HepG2 (cell line): ENCODE measurements around the gene NAA11. TPM values are rescaled to one million over a fixed set of nuclear protein-coding genes. Genes with fewer than 3 reads are reported as not detected.

Experiments used
- ATAC-seq: fragments of 200-7000 bp; cut with Tn5 transposase; 3 replicates; pipeline ENCODE4 v1.9.1; 2020; ENCODE audit warnings: mild to moderate bottlenecking, moderate library complexity
- BruUV-seq: library from RNA; stranded (reverse); fragments of 400-500 nt; replicated peaks from 2 replicates; lab custom pipeline; 2021; lab: Mats Ljungman, UMichigan
- CTCF ChIA-PET: fragments of 300-600 bp; formaldehyde crosslinking; extraction: SDS; loops from one replicate; lab custom pipeline; 2021; ENCODE audit warnings: low total read pairs, inconsistent platforms, low intra/inter-chr PET ratio; lab: Yijun Ruan, JAX
- POLR2A ChIA-PET: fragments of 350-600 bp; sonication (Branson Sonifier 250); formaldehyde crosslinking; loops from one replicate; lab custom pipeline; 2020; ENCODE audit warnings: antibody characterized with exemption, inconsistent platforms; lab: Yijun Ruan, JAX
- DNase-seq: peaks from one replicate; pipeline ENCODE4 v3.0.0-alpha.2; 2015; ENCODE audit warnings: low spot score
- FAIRE-seq: peaks from 3 replicates; lab custom pipeline; 2011; peaks lifted over from hg19 to GRCh38; lab: Jason Lieb, UNC
- H2AFZ ChIP-seq: one replicate; pipeline ENCODE4 v1.6.1; 2011; ENCODE audit warnings: low read length, inconsistent platforms
- H3K27ac ChIP-seq: fragments of 300-600 bp; 3 replicates; pipeline ENCODE4 v1.8.0; 2011; ENCODE audit warnings: mixed run types, mild to moderate bottlenecking, mixed read lengths, low read length, inconsistent platforms; ENCODE audit not compliant: insufficient read depth; ENCODE audit errors: extremely low read length
- H3K27me3 ChIP-seq, 2 experiments: fragments of 200-600 bp in 1 of 2; 2 replicates in 1 of 2; 3 replicates in 1 of 2; pipeline versions ENCODE4 v1.6.0 to v1.8.0; 2011; ENCODE audit warnings: low read length in 2 of 2, mild to moderate bottlenecking in 2 of 2, moderate library complexity in 2 of 2, inconsistent platforms in 1 of 2; ENCODE audit not compliant: insufficient read depth in 2 of 2, control insufficient read depth in 1 of 2
- H3K36me3 ChIP-seq, 2 experiments: fragments of 200-600 bp in 1 of 2; replicated peaks in 1 of 2; 2 replicates in 1 of 2; 3 replicates in 1 of 2; pipeline versions ENCODE4 v1.5.1 to v1.8.0; 2011; ENCODE audit warnings: low read length in 2 of 2, inconsistent platforms in 1 of 2; ENCODE audit not compliant: insufficient read depth in 2 of 2, control insufficient read depth in 1 of 2
- H3K4me1 ChIP-seq: 2 replicates; pipeline ENCODE4 v1.5.1; 2012; ENCODE audit warnings: low read length, inconsistent platforms; ENCODE audit not compliant: insufficient read depth
- H3K4me2 ChIP-seq: 2 replicates; pipeline ENCODE4 v1.6.0; 2011; ENCODE audit warnings: low read depth, low read length, inconsistent platforms
- H3K4me3 ChIP-seq, 3 experiments: fragments of 200-600 bp in 1 of 3; sonication (generic), shearing (Covaris generic) in 1 of 3; replicated peaks in 1 of 3; 2 replicates each; pipeline ENCODE4 v1.5.1; 2011 to 2016; ENCODE audit warnings: low read length in 3 of 3, inconsistent platforms in 2 of 3, low read depth in 2 of 3, mild to moderate bottlenecking in 2 of 3, control low read depth in 1 of 3, mixed read lengths in 1 of 3; ENCODE audit not compliant: insufficient read depth in 1 of 3
- H3K79me2 ChIP-seq: one replicate; pipeline ENCODE4 v1.6.1; 2011; ENCODE audit warnings: low read length, inconsistent platforms; ENCODE audit not compliant: insufficient read depth
- H3K9ac ChIP-seq: 2 replicates; pipeline ENCODE4 v1.6.0; 2011; ENCODE audit warnings: mild to moderate bottlenecking, low read depth, low read length, inconsistent platforms; ENCODE audit not compliant: insufficient read depth
- H3K9me3 ChIP-seq: 2 replicates; pipeline ENCODE4 v1.5.1; 2012; ENCODE audit warnings: mild to moderate bottlenecking, low read length
- H4K20me1 ChIP-seq: 2 replicates; pipeline ENCODE4 v1.6.0; 2011; ENCODE audit warnings: inconsistent platforms, mild to moderate bottlenecking, low read length, moderate library complexity; ENCODE audit not compliant: insufficient read depth
- CREM ChIP-seq, 2 experiments: sonication (generic) in 1 of 2; formaldehyde crosslinking in 1 of 2; IDR thresholded peaks; 2 replicates each; pipeline versions ENCODE4 v1.4.0 to v1.6.1; 2016 to 2020; ENCODE audit warnings: antibody characterized with exemption in 1 of 2, mild to moderate bottlenecking in 1 of 2, missing genetic modification reagents in 1 of 2
- HNF4G ChIP-seq, 2 experiments: sonication (generic) in 1 of 2; formaldehyde crosslinking in 1 of 2; IDR thresholded peaks; 2 replicates each; pipeline versions ENCODE4 v1.4.0 to v1.6.1; 2011 to 2020; ENCODE audit warnings: borderline replicate concordance in 2 of 2, low read depth in 2 of 2, mild to moderate bottlenecking in 2 of 2, low read length in 1 of 2, missing genetic modification reagents in 1 of 2, moderate library complexity in 1 of 2
- KAT2B ChIP-seq: fragments of 150-350 bp; IDR thresholded peaks from 2 replicates; pipeline ENCODE4 v1.6.1; 2014; ENCODE audit warnings: low read depth, low read length, borderline replicate concordance
- POLR2AphosphoS5 ChIP-seq: IDR thresholded peaks from 2 replicates; pipeline ENCODE4 v1.6.1; 2012; ENCODE audit warnings: low read depth, low read length
- SMYD3 ChIP-seq: sonication (generic); formaldehyde crosslinking; IDR thresholded peaks from 2 replicates; pipeline ENCODE4 v1.8.1; 2023; ENCODE audit warnings: mild to moderate bottlenecking, missing genetic modification reagents
- ZNF768 ChIP-seq: sonication (generic); formaldehyde crosslinking; IDR thresholded peaks from 2 replicates; pipeline ENCODE4 v1.4.0; 2020; ENCODE audit warnings: missing genetic modification reagents
- WGBS: methylation state at CpG from one replicate; pipeline ENCODE4 v1.1.6; 2017; ENCODE audit warnings: low lambda C conversion rate; 5-methylcytosine and 5-hydroxymethylcytosine counted together
- in situ Hi-C: cut with HindIII; loops from 2 replicates; pipeline ENCODE4 v1.10.0; 2017; ENCODE audit warnings: low pct_unique_long_range_greater_than_20kb; ENCODE audit not compliant: extremely low pct_ligation_motif_present
- intact Hi-C: fragments of 100-400 bp; cut with micrococcal nuclease; formaldehyde crosslinking; loops from one replicate; pipeline ENCODE4 v1.10.0; 2022; ENCODE audit not compliant: unreplicated experiment
- polyA plus RNA-seq, 8 experiments: library from polyadenylated mRNA; depleted of rRNA in 3 of 8; stranded (reverse) in 7 of 8; unstranded in 1 of 8; fragments of >200 nt; fragmentation: Illumina TruSeq in 4 of 8; extraction: Trizol in 4 of 8; gene quantifications; 2 replicates each; pipeline versions ENCODE4 v1.2.1 to v1.2.3, GENCODE V29; 2011 to 2016; ENCODE audit warnings: low read depth in 4 of 8, missing spikeins in 1 of 8, mixed read lengths in 1 of 8; ENCODE audit not compliant: insufficient read depth in 1 of 8
- total RNA-seq, 5 experiments: library from RNA; depleted of rRNA; stranded (reverse); fragments of >200 nt; fragmentation: Illumina TruSeq; extraction: Trizol; gene quantifications; 2 replicates each; pipeline ENCODE4 v1.2.3, GENCODE V29; 2016; ENCODE audit warnings: low read depth in 1 of 5
- TF ChIP-seq, protein P1 (sequence below): sonication (generic); formaldehyde crosslinking; IDR thresholded peaks from 2 replicates; pipeline ENCODE4 v1.9.0; 2021; ENCODE audit warnings: missing genetic modification reagents, borderline replicate concordance
- TF ChIP-seq, protein P2 (sequence below): IDR thresholded peaks from 2 replicates; pipeline ENCODE4 v1.6.1; 2016; ENCODE audit warnings: low read depth, missing genetic modification reagents, missing compliant biosample characterization
- TF ChIP-seq, protein P3 (sequence below): sonication (generic); formaldehyde crosslinking; IDR thresholded peaks from 2 replicates; pipeline ENCODE4 v1.4.0; 2020; ENCODE audit warnings: missing genetic modification reagents, borderline replicate concordance
- TF ChIP-seq, protein P4 (sequence below): IDR thresholded peaks from 2 replicates; pipeline ENCODE4 v1.6.1; 2016; ENCODE audit warnings: missing compliant biosample characterization, missing genetic modification reagents, borderline replicate concordance
- TF ChIP-seq, protein P5 (sequence below): sonication (generic); formaldehyde crosslinking; IDR thresholded peaks from 2 replicates; pipeline ENCODE4 v1.8.0; 2022; ENCODE audit warnings: missing genetic modification reagents, mild to moderate bottlenecking, borderline replicate concordance

Gene NAA11
- total and polyA plus RNA-seq, 2 of the 13 experiments (the other 11 are each of a cell fraction or from before 2014, with no cell fraction given), result not detected

DNA sequence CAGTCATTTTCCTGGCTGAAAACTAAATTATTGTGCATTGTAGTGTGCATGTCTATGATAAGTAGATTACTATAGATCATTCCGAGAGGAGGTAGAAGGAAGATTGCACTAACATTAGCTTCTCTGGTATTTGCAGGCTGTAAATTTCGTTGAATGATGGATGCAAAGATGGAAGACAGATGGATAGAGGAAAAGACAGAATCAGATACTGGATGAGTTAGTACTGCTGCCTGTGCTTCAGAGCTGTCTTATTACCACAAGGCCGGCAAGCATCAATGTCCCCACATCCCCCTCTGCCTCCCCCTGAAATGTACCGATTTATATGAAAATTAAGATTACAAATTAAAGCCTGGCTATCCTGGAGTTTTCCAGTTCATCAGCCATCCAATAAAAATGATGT is 17.7 kb downstream of the NAA11 start (continued):
- TF ChIP-seq, protein P1, sequence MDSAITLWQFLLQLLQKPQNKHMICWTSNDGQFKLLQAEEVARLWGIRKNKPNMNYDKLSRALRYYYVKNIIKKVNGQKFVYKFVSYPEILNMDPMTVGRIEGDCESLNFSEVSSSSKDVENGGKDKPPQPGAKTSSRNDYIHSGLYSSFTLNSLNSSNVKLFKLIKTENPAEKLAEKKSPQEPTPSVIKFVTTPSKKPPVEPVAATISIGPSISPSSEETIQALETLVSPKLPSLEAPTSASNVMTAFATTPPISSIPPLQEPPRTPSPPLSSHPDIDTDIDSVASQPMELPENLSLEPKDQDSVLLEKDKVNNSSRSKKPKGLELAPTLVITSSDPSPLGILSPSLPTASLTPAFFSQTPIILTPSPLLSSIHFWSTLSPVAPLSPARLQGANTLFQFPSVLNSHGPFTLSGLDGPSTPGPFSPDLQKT (CRISPR knock-in tag), result no peak
- TF ChIP-seq, protein P2, sequence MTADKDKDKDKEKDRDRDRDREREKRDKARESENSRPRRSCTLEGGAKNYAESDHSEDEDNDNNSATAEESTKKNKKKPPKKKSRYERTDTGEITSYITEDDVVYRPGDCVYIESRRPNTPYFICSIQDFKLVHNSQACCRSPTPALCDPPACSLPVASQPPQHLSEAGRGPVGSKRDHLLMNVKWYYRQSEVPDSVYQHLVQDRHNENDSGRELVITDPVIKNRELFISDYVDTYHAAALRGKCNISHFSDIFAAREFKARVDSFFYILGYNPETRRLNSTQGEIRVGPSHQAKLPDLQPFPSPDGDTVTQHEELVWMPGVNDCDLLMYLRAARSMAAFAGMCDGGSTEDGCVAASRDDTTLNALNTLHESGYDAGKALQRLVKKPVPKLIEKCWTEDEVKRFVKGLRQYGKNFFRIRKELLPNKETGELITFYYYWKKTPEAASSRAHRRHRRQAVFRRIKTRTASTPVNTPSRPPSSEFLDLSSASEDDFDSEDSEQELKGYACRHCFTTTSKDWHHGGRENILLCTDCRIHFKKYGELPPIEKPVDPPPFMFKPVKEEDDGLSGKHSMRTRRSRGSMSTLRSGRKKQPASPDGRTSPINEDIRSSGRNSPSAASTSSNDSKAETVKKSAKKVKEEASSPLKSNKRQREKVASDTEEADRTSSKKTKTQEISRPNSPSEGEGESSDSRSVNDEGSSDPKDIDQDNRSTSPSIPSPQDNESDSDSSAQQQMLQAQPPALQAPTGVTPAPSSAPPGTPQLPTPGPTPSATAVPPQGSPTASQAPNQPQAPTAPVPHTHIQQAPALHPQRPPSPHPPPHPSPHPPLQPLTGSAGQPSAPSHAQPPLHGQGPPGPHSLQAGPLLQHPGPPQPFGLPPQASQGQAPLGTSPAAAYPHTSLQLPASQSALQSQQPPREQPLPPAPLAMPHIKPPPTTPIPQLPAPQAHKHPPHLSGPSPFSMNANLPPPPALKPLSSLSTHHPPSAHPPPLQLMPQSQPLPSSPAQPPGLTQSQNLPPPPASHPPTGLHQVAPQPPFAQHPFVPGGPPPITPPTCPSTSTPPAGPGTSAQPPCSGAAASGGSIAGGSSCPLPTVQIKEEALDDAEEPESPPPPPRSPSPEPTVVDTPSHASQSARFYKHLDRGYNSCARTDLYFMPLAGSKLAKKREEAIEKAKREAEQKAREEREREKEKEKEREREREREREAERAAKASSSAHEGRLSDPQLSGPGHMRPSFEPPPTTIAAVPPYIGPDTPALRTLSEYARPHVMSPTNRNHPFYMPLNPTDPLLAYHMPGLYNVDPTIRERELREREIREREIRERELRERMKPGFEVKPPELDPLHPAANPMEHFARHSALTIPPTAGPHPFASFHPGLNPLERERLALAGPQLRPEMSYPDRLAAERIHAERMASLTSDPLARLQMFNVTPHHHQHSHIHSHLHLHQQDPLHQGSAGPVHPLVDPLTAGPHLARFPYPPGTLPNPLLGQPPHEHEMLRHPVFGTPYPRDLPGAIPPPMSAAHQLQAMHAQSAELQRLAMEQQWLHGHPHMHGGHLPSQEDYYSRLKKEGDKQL (CRISPR knock-in tag), result no peak
- TF ChIP-seq, protein P3, sequence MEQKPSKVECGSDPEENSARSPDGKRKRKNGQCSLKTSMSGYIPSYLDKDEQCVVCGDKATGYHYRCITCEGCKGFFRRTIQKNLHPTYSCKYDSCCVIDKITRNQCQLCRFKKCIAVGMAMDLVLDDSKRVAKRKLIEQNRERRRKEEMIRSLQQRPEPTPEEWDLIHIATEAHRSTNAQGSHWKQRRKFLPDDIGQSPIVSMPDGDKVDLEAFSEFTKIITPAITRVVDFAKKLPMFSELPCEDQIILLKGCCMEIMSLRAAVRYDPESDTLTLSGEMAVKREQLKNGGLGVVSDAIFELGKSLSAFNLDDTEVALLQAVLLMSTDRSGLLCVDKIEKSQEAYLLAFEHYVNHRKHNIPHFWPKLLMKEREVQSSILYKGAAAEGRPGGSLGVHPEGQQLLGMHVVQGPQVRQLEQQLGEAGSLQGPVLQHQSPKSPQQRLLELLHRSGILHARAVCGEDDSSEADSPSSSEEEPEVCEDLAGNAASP (CRISPR knock-in tag), result no peak

DNA sequence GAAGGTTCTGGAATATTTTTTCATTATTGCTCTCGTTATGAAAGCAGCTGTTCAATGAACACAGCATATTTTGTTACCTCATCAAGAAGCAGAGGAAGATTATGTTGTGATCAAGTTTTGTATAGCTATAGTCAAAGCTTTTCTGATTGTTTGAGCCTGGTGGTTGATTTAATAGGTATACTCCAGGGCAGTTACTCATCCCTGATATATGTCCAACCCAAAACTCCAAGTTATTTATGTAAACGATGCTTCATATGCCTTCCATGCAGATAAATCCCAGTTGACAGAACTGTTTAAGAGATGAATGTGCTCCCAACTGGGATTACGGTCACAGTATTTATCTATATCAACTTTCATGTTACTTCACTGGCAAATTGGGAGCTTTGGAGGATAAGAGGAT is 19.1 kb downstream of the NAA11 start:
- no peaks in the 10 kb centered on the region for H3K9me3 ChIP-seq
- no peak overlapping the region for H3K4me2 ChIP-seq
- H3K9ac ChIP-seq, result no peak overlapping the region
- no peaks in the 10 kb centered on the region for H3K4me1 ChIP-seq
- no peak overlapping the region for H3K4me3 ChIP-seq
- H3K27ac ChIP-seq, result no peak overlapping the region
- intact Hi-C loops (no loop called here), in situ Hi-C loops (no loop called here)
- TF ChIP-seq CREM (IDR thresholded peaks at IDR 0.05) (no peak), CREM (CRISPR knock-in tag; IDR thresholded peaks at IDR 0.05) (no peak), KAT2B (no peak), SMYD3 (CRISPR knock-in tag) (no peak), ZNF768 (no peak), HNF4G (IDR thresholded peaks at IDR 0.05; ENCODE audit: borderline replicate concordance, low read depth, low read length) (no peak), HNF4G (CRISPR knock-in tag; IDR thresholded peaks at IDR 0.05; ENCODE audit: borderline replicate concordance, low read depth) (no peak), POLR2AphosphoS5 (no peak)
- TF ChIP-seq, protein P4, sequence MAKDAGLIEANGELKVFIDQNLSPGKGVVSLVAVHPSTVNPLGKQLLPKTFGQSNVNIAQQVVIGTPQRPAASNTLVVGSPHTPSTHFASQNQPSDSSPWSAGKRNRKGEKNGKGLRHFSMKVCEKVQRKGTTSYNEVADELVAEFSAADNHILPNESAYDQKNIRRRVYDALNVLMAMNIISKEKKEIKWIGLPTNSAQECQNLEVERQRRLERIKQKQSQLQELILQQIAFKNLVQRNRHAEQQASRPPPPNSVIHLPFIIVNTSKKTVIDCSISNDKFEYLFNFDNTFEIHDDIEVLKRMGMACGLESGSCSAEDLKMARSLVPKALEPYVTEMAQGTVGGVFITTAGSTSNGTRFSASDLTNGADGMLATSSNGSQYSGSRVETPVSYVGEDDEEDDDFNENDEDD (CRISPR knock-in tag), result no peak
- TF ChIP-seq, protein P5, sequence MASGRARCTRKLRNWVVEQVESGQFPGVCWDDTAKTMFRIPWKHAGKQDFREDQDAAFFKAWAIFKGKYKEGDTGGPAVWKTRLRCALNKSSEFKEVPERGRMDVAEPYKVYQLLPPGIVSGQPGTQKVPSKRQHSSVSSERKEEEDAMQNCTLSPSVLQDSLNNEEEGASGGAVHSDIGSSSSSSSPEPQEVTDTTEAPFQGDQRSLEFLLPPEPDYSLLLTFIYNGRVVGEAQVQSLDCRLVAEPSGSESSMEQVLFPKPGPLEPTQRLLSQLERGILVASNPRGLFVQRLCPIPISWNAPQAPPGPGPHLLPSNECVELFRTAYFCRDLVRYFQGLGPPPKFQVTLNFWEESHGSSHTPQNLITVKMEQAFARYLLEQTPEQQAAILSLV, result no peak
- DNase-seq (no peak), FAIRE-seq (no peak), ATAC-seq (no peak)
- H3K36me3 ChIP-seq, result no peaks in the 10 kb centered on the region
- BruUV-seq, result no TSS peak
- H2AFZ ChIP-seq, result no peak overlapping the region
- no peaks in the 10 kb centered on the region for H3K79me2 ChIP-seq
- POLR2A ChIA-PET, result no interaction called here
- 3% methylated on average over 3 of the region's 3 CpGs for WGBS
- H4K20me1 ChIP-seq, result no peaks in the 10 kb centered on the region
- CTCF ChIA-PET, result no interaction called here
- H3K27me3 ChIP-seq, result no peaks in the 10 kb centered on the region
